ENCODE results near the gene SYNJ2. TPM values are rescaled to one million over a fixed set of nuclear protein-coding genes. Genes with fewer than 3 reads are reported as not detected.

SYNJ2 gene
- total RNA-seq, 1 donor from 2014 or later = 42.7 TPM

- Mint-ChIP-seq H3K27me3 (ENCODE audit: low read depth) (peaks cover 3% of the 10 kb centered on the region), H3K36me3 (no peaks in the 10 kb centered on the region), H3K27ac (peak overlapping the region; percentile 91), H3K9me3 (no peaks in the 10 kb centered on the region), H3K4me3 (peak overlapping the region; percentile 81), H3K4me1 (peaks cover 42% of the 10 kb centered on the region)
- peak in 1 of 2 experiments; percentile 65 for DNase-seq (ENCODE audit: low spot score in 2 of 2, unreplicated experiment in 2 of 2)
- TF ChIP-seq CTCF (IDR thresholded peaks at IDR 0.05; ENCODE audit: unreplicated experiment) = no peak
These were observed 469 bp downstream of the SYNJ2 start for GRCh38 chr6:157982102-157982562.

- peak overlapping the region; percentile 81 for H3K4me3 Mint-ChIP-seq
- H3K27ac Mint-ChIP-seq = peak overlapping the region; percentile 91
- no peak for DNase-seq (ENCODE audit: low spot score in 2 of 2, unreplicated experiment in 2 of 2)
- TF ChIP-seq CTCF (IDR thresholded peaks at IDR 0.05; ENCODE audit: unreplicated experiment) = no peak
- no peaks in the 10 kb centered on the region for H3K36me3 Mint-ChIP-seq
- peaks cover 38% of the 10 kb centered on the region for H3K4me1 Mint-ChIP-seq
- no peaks in the 10 kb centered on the region for H3K9me3 Mint-ChIP-seq
- no peaks in the 10 kb centered on the region for H3K27me3 Mint-ChIP-seq (ENCODE audit: low read depth)
These were observed 1.1 kb downstream of the SYNJ2 start for GRCh38 chr6:157982563-157983405.

GRCh38 chr6:157983406-157984119 lies 1.9 kb downstream of the SYNJ2 start:
- H3K27ac Mint-ChIP-seq = peak overlapping the region; percentile 91
- H3K27me3 Mint-ChIP-seq (ENCODE audit: low read depth) = no peaks in the 10 kb centered on the region
- no peaks in the 10 kb centered on the region for H3K9me3 Mint-ChIP-seq
- H3K36me3 Mint-ChIP-seq = no peaks in the 10 kb centered on the region
- DNase-seq (ENCODE audit: low spot score in 2 of 2, unreplicated experiment in 2 of 2) = no peak
- peaks cover 38% of the 10 kb centered on the region for H3K4me1 Mint-ChIP-seq
- H3K4me3 Mint-ChIP-seq = peak overlapping the region; percentile 81
- no peak for TF ChIP-seq CTCF (IDR thresholded peaks at IDR 0.05; ENCODE audit: unreplicated experiment)

- Mint-ChIP-seq H3K27ac (peak overlapping the region; percentile 16), H3K4me1 (peaks cover 42% of the 10 kb centered on the region), H3K27me3 (ENCODE audit: low read depth) (no peaks in the 10 kb centered on the region), H3K4me3 (peak overlapping the region; percentile 31), H3K9me3 (no peaks in the 10 kb centered on the region), H3K36me3 (no peaks in the 10 kb centered on the region)
- no peak for DNase-seq (ENCODE audit: low spot score in 2 of 2, unreplicated experiment in 2 of 2)
- no peak for TF ChIP-seq CTCF (IDR thresholded peaks at IDR 0.05; ENCODE audit: unreplicated experiment)
These were observed 2.5 kb downstream of the SYNJ2 start for GRCh38 chr6:157984128-157984527.

GRCh38 chr6:157984686-157985225 lies 3.1 kb downstream of the SYNJ2 start:
- Mint-ChIP-seq H3K4me1 (peaks cover 46% of the 10 kb centered on the region), H3K27ac (peak overlapping the region; percentile 84), H3K27me3 (ENCODE audit: low read depth) (no peaks in the 10 kb centered on the region), H3K4me3 (peak overlapping the region; percentile 24), H3K36me3 (no peaks in the 10 kb centered on the region), H3K9me3 (no peaks in the 10 kb centered on the region)
- DNase-seq (ENCODE audit: low spot score in 2 of 2, unreplicated experiment in 2 of 2) = no peak
- TF ChIP-seq CTCF (IDR thresholded peaks at IDR 0.05; ENCODE audit: unreplicated experiment) = no peak

All from mesothelial cell of epicardium (in vitro differentiated cells).